ENCODE results near the gene ITGB1BP1. TPM values are rescaled to one million over a fixed set of nuclear protein-coding genes. Genes with fewer than 3 reads are reported as not detected.

The ITGB1BP1 gene
- total RNA-seq, 1 experiment from 2014 or later: 153 TPM

- Histone ChIP-seq H3K27ac (ENCODE audit: low read length) (no peak overlapping the region), H3K36me3 (ENCODE audit: control insufficient read depth, insufficient read depth, low read length) (peaks cover 25% of the 10 kb centered on the region), H3K4me3 (ENCODE audit: low read depth in 2 of 2, low read length in 2 of 2) (no peak overlapping the region), H3K9me3 (ENCODE audit: control insufficient read depth, insufficient read depth, low read depth, low read length) (no peaks in the 10 kb centered on the region), H3K4me1 (ENCODE audit: control insufficient read depth, insufficient read depth, low read length) (no peaks in the 10 kb centered on the region; the same call in 1 of the 2 replicates), H3K27me3 (ENCODE audit: control insufficient read depth, insufficient read depth, low read length) (no peaks in the 10 kb centered on the region)
- TF ChIP-seq TCF7L2 (IDR thresholded peaks at IDR 0.05; ENCODE audit: low read depth, low read length): no peak
- no peak for TF ChIP-seq SIN3A (IDR thresholded peaks at IDR 0.05; ENCODE audit: borderline replicate concordance, insufficient read depth, low read depth, low read length)
- TF ChIP-seq POLR2AphosphoS5 (IDR thresholded peaks at IDR 0.05; ENCODE audit: low read depth, low read length): no peak
- TF ChIP-seq CTCF (IDR thresholded peaks at IDR 0.05): no peak
- TF ChIP-seq, protein P1, sequence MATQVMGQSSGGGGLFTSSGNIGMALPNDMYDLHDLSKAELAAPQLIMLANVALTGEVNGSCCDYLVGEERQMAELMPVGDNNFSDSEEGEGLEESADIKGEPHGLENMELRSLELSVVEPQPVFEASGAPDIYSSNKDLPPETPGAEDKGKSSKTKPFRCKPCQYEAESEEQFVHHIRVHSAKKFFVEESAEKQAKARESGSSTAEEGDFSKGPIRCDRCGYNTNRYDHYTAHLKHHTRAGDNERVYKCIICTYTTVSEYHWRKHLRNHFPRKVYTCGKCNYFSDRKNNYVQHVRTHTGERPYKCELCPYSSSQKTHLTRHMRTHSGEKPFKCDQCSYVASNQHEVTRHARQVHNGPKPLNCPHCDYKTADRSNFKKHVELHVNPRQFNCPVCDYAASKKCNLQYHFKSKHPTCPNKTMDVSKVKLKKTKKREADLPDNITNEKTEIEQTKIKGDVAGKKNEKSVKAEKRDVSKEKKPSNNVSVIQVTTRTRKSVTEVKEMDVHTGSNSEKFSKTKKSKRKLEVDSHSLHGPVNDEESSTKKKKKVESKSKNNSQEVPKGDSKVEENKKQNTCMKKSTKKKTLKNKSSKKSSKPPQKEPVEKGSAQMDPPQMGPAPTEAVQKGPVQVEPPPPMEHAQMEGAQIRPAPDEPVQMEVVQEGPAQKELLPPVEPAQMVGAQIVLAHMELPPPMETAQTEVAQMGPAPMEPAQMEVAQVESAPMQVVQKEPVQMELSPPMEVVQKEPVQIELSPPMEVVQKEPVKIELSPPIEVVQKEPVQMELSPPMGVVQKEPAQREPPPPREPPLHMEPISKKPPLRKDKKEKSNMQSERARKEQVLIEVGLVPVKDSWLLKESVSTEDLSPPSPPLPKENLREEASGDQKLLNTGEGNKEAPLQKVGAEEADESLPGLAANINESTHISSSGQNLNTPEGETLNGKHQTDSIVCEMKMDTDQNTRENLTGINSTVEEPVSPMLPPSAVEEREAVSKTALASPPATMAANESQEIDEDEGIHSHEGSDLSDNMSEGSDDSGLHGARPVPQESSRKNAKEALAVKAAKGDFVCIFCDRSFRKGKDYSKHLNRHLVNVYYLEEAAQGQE (IDR thresholded peaks at IDR 0.05; ENCODE audit: insufficient read depth in 1 of 2, low read depth in 2 of 2, low read length in 1 of 2): no peak
- POLR2A ChIA-PET: no interaction called here
- intact Hi-C loops (cut with micrococcal nuclease; ENCODE audit: unreplicated experiment): no loop called here
- no TSS peak for BruUV-seq (replicated peaks)
- peak; percentile 42; the same call in 1 of the 2 replicates for ATAC-seq
- DNase-seq (ENCODE audit: low read depth, low spot score): no peak
- in situ Hi-C loops (cut with HindIII; ENCODE audit: low pct_unique_long_range_greater_than_20kb, low sequenced_read_pairs): no loop called here
- CTCF ChIA-PET: no interaction called here
Measured at GRCh38 chr2:9388950-9389911, 34.1 kb downstream of the ITGB1BP1 start.

DNA sequence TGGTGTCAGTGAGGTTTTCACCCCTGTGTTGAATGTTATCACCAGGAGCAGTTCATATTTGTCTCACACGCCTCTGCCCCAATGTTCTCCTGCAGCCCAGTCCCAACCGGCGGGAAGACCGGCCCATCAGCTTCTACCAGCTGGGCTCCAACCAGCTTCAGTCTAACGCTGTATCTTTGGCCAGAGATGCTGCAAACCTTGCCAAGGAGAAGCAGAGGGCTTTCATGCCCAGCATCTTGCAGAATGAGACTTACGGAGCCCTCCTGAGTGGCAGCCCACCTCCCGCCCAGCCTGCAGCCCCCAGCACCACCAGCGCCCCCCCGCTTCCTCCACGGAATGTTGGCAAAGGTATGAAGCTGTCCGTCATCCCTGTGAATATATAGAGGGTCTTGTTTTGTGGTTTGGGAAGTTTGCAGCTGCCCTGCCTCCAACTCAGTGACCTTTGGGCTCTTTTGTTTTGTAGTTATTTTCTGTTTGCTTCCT is 35.1 kb downstream of the ITGB1BP1 start:
- in situ Hi-C loops (cut with HindIII; ENCODE audit: low pct_unique_long_range_greater_than_20kb, low sequenced_read_pairs) (no loop called here), intact Hi-C loops (cut with micrococcal nuclease; ENCODE audit: unreplicated experiment) (no loop called here)
- DNase-seq (ENCODE audit: low read depth, low spot score) (no peak), ATAC-seq (no peak)
- Histone ChIP-seq H3K4me3 (ENCODE audit: low read depth in 2 of 2, low read length in 2 of 2) (no peak overlapping the region), H3K27me3 (ENCODE audit: control insufficient read depth, insufficient read depth, low read length) (no peaks in the 10 kb centered on the region), H3K4me1 (ENCODE audit: control insufficient read depth, insufficient read depth, low read length) (no peaks in the 10 kb centered on the region; the same call in 1 of the 2 replicates), H3K36me3 (ENCODE audit: control insufficient read depth, insufficient read depth, low read length) (peaks cover 22% of the 10 kb centered on the region), H3K27ac (ENCODE audit: low read length) (no peak overlapping the region), H3K9me3 (ENCODE audit: control insufficient read depth, insufficient read depth, low read depth, low read length) (no peaks in the 10 kb centered on the region)
- POLR2A ChIA-PET: no interaction called here
- no peak for TF ChIP-seq POLR2AphosphoS5 (IDR thresholded peaks at IDR 0.05; ENCODE audit: low read depth, low read length)
- CTCF ChIA-PET: no interaction called here
- BruUV-seq (replicated peaks): no TSS peak

DNA sequence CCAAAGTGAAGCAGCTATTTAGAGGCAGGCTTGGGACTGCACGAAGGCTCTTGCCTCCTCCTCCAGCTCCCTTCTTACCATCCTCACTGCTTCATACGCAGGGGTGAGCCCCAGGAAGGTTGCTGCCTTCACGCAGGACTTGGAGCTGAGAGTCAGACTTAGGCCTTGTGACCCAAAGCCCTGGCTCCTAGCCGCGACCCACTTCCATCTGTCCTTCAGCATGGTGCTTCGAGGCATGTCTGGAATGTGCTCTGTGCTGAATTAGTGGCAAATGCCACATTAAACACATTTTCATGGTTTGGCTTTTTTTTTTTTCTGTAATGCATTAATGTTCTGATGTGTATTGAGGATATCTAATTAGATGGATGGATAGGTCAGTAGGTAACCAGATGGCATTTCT is 37.5 kb downstream of the ITGB1BP1 start:
- Histone ChIP-seq H3K27me3 (ENCODE audit: control insufficient read depth, insufficient read depth, low read length) (no peaks in the 10 kb centered on the region), H3K36me3 (ENCODE audit: control insufficient read depth, insufficient read depth, low read length) (peaks cover 19% of the 10 kb centered on the region), H3K4me1 (ENCODE audit: control insufficient read depth, insufficient read depth, low read length) (peaks cover 8% of the 10 kb centered on the region), H3K9me3 (ENCODE audit: control insufficient read depth, insufficient read depth, low read depth, low read length) (no peaks in the 10 kb centered on the region), H3K27ac (ENCODE audit: low read length) (peak overlapping the region; percentile 42; the same call in 1 of the 2 replicates), H3K4me3 (ENCODE audit: low read depth in 2 of 2, low read length in 2 of 2) (no peak overlapping the region)
- no TSS peak for BruUV-seq (replicated peaks)
- intact Hi-C loops (cut with micrococcal nuclease; ENCODE audit: unreplicated experiment) (no loop called here), in situ Hi-C loops (cut with HindIII; ENCODE audit: low pct_unique_long_range_greater_than_20kb, low sequenced_read_pairs) (no loop called here)
- ChIA-PET CTCF (no interaction called here), POLR2A (no interaction called here)
- TF ChIP-seq POLR2AphosphoS5 (IDR thresholded peaks at IDR 0.05; ENCODE audit: low read depth, low read length) (no peak), TCF7L2 (IDR thresholded peaks at IDR 0.05; ENCODE audit: low read depth, low read length) (no peak), SIN3A (IDR thresholded peaks at IDR 0.05; ENCODE audit: borderline replicate concordance, insufficient read depth, low read depth, low read length) (no peak), CTCF (IDR thresholded peaks at IDR 0.05) (no peak)
- TF ChIP-seq, protein P1 (IDR thresholded peaks at IDR 0.05; ENCODE audit: insufficient read depth in 1 of 2, low read depth in 2 of 2, low read length in 1 of 2): no peak
- ATAC-seq: no peak
- DNase-seq (ENCODE audit: low read depth, low spot score): no peak

All from Panc1 (cell line).